Brain microvascular endothelial cell (primary cell): ENCODE data around the gene HLA-DMA.
A peak's percentile ranks its signal among the peaks of the same experiment; 100 is the strongest.

ENCODE experiments used
- DNase-seq: peaks from one replicate; pipeline ENCODE4 v3.0.0-alpha.2; 2020
- H3K27ac ChIP-seq: fragments of 250-450 bp; sonication (Bioruptor Pico); 2 replicates; pipeline ENCODE4 v1.5.1; 2020; ENCODE audit warnings: mild to moderate bottlenecking, moderate library complexity
- H3K27me3 ChIP-seq: fragments of 250-450 bp; sonication (Bioruptor Pico); replicated peaks from 2 replicates; pipeline ENCODE4 v1.5.1; 2020; ENCODE audit warnings: mild to moderate bottlenecking
- H3K36me3 ChIP-seq: fragments of 250-450 bp; sonication (Bioruptor Pico); replicated peaks from 2 replicates; pipeline ENCODE4 v1.5.1; 2020; ENCODE audit warnings: mild to moderate bottlenecking
- H3K4me3 ChIP-seq: 2 replicates; pipeline ENCODE4 v1.5.1; 2011; ENCODE audit warnings: low read depth, mild to moderate bottlenecking, control low read depth, low read length, moderate library complexity
- in situ Hi-C: cut with HindIII; loops from 2 replicates; pipeline ENCODE4 v1.10.0; 2017; ENCODE audit warnings: low sequenced_read_pairs, low pct_ligation_motif_present
- TF ChIP-seq, protein P1 (sequence below): IDR thresholded peaks from 2 replicates; pipeline ENCODE4 v1.5.1; 2011; ENCODE audit warnings: low read depth, mild to moderate bottlenecking, moderate library complexity, low read length, control low read depth, inconsistent platforms; ENCODE audit errors: missing control alignments

The HLA-DMA gene

DNA sequence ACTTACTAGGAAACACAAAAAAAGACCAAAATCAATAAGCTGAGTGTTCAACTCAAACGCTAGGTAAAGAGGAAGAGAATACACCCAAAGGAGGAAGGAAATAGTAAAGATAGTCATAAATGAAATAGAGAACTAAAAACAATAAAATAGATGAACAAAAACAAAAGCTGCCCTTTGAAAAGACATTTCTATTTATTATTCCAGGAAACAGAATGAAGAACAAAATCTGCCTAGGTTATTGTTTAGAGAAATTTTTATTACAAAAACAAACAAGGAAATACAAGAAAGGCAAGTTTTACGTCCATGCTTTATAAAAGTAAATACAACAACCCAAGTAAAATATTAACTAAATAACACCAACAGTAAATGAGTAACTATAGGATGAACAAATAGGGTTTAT is 32.2 kb downstream of the HLA-DMA start:
- no peak overlapping the region for H3K27ac ChIP-seq
- DNase-seq: no peak
- H3K4me3 ChIP-seq: no peak overlapping the region
- peaks cover 8% of the 10 kb centered on the region for H3K27me3 ChIP-seq
- H3K36me3 ChIP-seq: no peaks in the 10 kb centered on the region
- in situ Hi-C loops: no loop called here
- TF ChIP-seq, protein P1, sequence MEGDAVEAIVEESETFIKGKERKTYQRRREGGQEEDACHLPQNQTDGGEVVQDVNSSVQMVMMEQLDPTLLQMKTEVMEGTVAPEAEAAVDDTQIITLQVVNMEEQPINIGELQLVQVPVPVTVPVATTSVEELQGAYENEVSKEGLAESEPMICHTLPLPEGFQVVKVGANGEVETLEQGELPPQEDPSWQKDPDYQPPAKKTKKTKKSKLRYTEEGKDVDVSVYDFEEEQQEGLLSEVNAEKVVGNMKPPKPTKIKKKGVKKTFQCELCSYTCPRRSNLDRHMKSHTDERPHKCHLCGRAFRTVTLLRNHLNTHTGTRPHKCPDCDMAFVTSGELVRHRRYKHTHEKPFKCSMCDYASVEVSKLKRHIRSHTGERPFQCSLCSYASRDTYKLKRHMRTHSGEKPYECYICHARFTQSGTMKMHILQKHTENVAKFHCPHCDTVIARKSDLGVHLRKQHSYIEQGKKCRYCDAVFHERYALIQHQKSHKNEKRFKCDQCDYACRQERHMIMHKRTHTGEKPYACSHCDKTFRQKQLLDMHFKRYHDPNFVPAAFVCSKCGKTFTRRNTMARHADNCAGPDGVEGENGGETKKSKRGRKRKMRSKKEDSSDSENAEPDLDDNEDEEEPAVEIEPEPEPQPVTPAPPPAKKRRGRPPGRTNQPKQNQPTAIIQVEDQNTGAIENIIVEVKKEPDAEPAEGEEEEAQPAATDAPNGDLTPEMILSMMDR: no peak

DNA sequence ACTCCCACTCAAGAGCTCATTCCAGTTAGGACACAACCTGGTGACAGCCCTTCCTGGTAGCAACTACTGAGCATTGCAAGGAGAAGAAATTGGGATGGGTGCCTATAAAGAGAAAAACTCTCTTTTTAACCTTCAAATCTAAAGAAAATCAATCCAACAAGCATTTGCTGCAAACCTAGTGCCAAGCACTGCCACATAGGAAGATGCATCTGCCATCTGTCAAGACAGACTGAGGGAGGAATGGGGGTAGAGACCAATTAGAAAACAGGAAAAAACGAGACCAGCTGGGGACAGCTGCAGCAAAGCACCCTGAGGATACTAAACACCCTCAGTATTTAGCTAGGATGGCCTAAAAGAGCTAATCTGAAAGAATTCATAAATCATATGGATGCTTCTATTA is 39.9 kb downstream of the HLA-DMA start:
- no peak overlapping the region for H3K4me3 ChIP-seq
- no peak for DNase-seq
- H3K27ac ChIP-seq: no peak overlapping the region
- H3K27me3 ChIP-seq: peaks cover under 1% of the 10 kb centered on the region
- H3K36me3 ChIP-seq: no peaks in the 10 kb centered on the region
- in situ Hi-C loops: no loop called here
- TF ChIP-seq, protein P1: no peak

- Histone ChIP-seq H3K4me3 (no peak overlapping the region), H3K36me3 (no peaks in the 10 kb centered on the region), H3K27ac (no peak overlapping the region), H3K27me3 (no peaks in the 10 kb centered on the region)
- in situ Hi-C loops: no loop called here
- TF ChIP-seq, protein P1: no peak
- no peak for DNase-seq
Observed at GRCh38 chr6:32908897-32909296, 44.0 kb downstream of the HLA-DMA start.

DNA sequence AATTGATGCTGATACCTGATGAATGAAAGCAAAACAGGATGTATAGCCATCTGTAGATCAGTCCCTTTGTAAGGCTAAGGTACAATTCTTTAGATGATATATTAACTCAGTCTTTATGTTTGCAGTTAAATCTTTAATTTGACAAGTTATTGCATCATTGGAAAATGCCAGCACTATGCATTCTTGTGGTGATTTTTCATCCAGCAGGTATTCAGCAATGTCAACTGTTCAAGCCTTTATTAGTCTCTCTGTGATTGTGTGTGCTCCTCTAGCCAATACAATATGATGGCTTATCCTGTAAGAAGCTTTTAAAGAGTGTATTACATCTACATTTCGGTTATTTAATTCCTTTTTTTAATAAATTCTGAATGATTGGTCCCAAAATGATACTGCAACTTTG is 46.4 kb downstream of the HLA-DMA start:
- TF ChIP-seq, protein P1: no peak
- peak; percentile 38 for DNase-seq

DNA sequence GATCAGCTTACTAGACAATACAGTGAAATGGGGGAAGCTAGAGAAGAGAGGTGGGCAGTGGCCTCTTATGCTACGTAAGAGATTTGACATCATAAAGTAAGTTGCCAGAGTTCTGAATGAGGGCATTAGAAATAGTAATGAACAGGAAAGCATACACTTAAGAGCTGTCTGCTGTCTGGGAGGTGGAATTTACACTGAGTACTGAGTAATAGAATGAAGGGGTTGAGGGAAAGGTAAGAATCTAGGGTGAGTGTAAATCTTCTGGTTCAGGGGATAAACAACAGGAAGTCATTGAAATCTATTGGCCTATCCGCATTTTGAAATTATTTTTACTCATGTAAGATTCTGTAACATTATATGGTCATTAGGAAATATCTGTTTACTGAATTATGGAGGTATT is 47.8 kb downstream of the HLA-DMA start:
- in situ Hi-C loops: no loop called here
- DNase-seq: no peak
- TF ChIP-seq, protein P1: no peak
- Histone ChIP-seq H3K36me3 (no peaks in the 10 kb centered on the region), H3K27ac (no peak overlapping the region), H3K27me3 (no peaks in the 10 kb centered on the region), H3K4me3 (no peak overlapping the region)

More for the DNA sequence above, 46.4 kb downstream of the HLA-DMA start:
- no peak overlapping the region for H3K27ac ChIP-seq
- no peak overlapping the region for H3K4me3 ChIP-seq
- in situ Hi-C loops: no loop called here
- no peaks in the 10 kb centered on the region for H3K36me3 ChIP-seq
- no peaks in the 10 kb centered on the region for H3K27me3 ChIP-seq

DNA sequence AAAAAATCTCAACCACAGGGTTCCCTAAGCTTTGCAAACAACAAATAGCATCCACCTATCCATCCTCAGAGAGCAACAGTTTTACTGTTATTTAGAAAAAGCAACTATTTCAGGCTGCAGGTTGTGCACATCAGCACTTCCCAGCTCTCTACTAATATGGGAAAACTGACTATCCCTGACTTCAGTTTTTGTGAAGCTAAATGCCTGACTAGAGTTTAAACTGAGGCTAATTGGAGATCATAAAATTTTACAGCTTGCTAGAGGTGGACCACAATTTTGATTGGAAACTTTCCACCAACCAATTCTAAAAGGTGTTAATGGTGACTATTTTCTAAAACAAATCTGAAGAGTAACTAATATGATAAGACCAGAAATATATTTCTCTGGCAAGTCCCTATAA is 48.9 kb downstream of the HLA-DMA start:
- DNase-seq: no peak
- H3K27me3 ChIP-seq: no peaks in the 10 kb centered on the region
- H3K36me3 ChIP-seq: no peaks in the 10 kb centered on the region
- no peak overlapping the region for H3K27ac ChIP-seq
- TF ChIP-seq, protein P1: no peak
- in situ Hi-C loops: no loop called here
- H3K4me3 ChIP-seq: no peak overlapping the region
